Chondrocyte (in vitro differentiated cells): Measurements from ENCODE around the gene SGPL1. TPM values are rescaled to one million over a fixed set of nuclear protein-coding genes. Genes with fewer than 3 reads are reported as not detected.

ENCODE experiments used
- DNase-seq: peaks from one replicate; pipeline ENCODE4 v3.0.0; 2021; ENCODE audit warnings: mixed read lengths, low spot score
- H3K27ac Mint-ChIP-seq: one replicate; pipeline ENCODE4 v1.8.0; 2021; ENCODE audit warnings: mild to moderate bottlenecking, moderate library complexity, mixed read lengths; ENCODE audit not compliant: unreplicated experiment
- H3K27me3 Mint-ChIP-seq: 2 replicates; pipeline ENCODE4 v1.8.0; 2021; ENCODE audit warnings: low read depth, mixed read lengths
- H3K36me3 Mint-ChIP-seq: 2 replicates; pipeline ENCODE4 v1.8.0; 2021; ENCODE audit warnings: low read depth, mixed read lengths
- H3K4me1 Mint-ChIP-seq: 2 replicates; pipeline ENCODE4 v1.8.0; 2021; ENCODE audit warnings: low read depth, mild to moderate bottlenecking, mixed read lengths
- H3K4me3 Mint-ChIP-seq: one replicate; pipeline ENCODE4 v1.8.0; 2021; ENCODE audit warnings: mild to moderate bottlenecking, moderate library complexity, mixed read lengths; ENCODE audit not compliant: unreplicated experiment
- H3K9me3 Mint-ChIP-seq: 2 replicates; pipeline ENCODE4 v1.8.0; 2021; ENCODE audit warnings: low read depth, mixed read lengths
- CTCF ChIP-seq: fragments of 200-600 bp; sonication (generic); IDR thresholded peaks from 2 replicates; pipeline ENCODE4 v1.5.0; 2021; ENCODE audit warnings: antibody characterized with exemption, mild to moderate bottlenecking, moderate library complexity
- total RNA-seq: library from RNA; stranded (reverse); gene quantifications from 3 replicates; pipeline ENCODE4 v1.2.1, GENCODE V29; 2021

SGPL1 gene
- total RNA-seq, 1 donor from 2014 or later, result 71.8 TPM

- peak within 1 kb of the TSS; percentile 71 for H3K4me3 Mint-ChIP-seq
- peaks cover 13% of the 10 kb centered on the region for H3K4me1 Mint-ChIP-seq
- DNase-seq, result no peak
- no peaks in the 10 kb centered on the region for H3K9me3 Mint-ChIP-seq
- TF ChIP-seq CTCF, result no peak
- H3K36me3 Mint-ChIP-seq, result peaks cover 10% of the 10 kb centered on the region
- H3K27ac Mint-ChIP-seq, result peak within 1 kb of the TSS; percentile 74
- no peaks in the 10 kb centered on the region for H3K27me3 Mint-ChIP-seq
Observed at GRCh38 chr10:70887804-70888800, 72.4 kb downstream of the SGPL1 start, which contains the start of gene PCBD1. TSS of gene PCBD1 (minus strand) at chr10:70888565. CDS start at chr10:70888533, 32 bp downstream.

GRCh38 chr10:70889291-70889690 lies 73.5 kb downstream of the SGPL1 start:
- peaks cover 4% of the 10 kb centered on the region for H3K36me3 Mint-ChIP-seq
- H3K4me3 Mint-ChIP-seq, result no peak overlapping the region
- H3K27me3 Mint-ChIP-seq, result no peaks in the 10 kb centered on the region
- H3K4me1 Mint-ChIP-seq, result peaks cover 13% of the 10 kb centered on the region
- no peak for DNase-seq
- H3K9me3 Mint-ChIP-seq, result no peaks in the 10 kb centered on the region
- no peak for TF ChIP-seq CTCF
- no peak overlapping the region for H3K27ac Mint-ChIP-seq

- H3K27ac Mint-ChIP-seq, result no peak overlapping the region
- no peak overlapping the region for H3K4me3 Mint-ChIP-seq
- TF ChIP-seq CTCF, result no peak
- no peaks in the 10 kb centered on the region for H3K9me3 Mint-ChIP-seq
- no peak for DNase-seq
- peaks cover 13% of the 10 kb centered on the region for H3K4me1 Mint-ChIP-seq
- H3K27me3 Mint-ChIP-seq, result no peaks in the 10 kb centered on the region
- H3K36me3 Mint-ChIP-seq, result no peaks in the 10 kb centered on the region
Observed at GRCh38 chr10:70890917-70891431, 75.2 kb downstream of the SGPL1 start.

- no peak for TF ChIP-seq CTCF
- no peak for DNase-seq
- Mint-ChIP-seq H3K4me1 (peaks cover 13% of the 10 kb centered on the region), H3K27ac (no peak overlapping the region), H3K4me3 (no peak overlapping the region), H3K27me3 (no peaks in the 10 kb centered on the region), H3K9me3 (no peaks in the 10 kb centered on the region), H3K36me3 (no peaks in the 10 kb centered on the region)
Observed at GRCh38 chr10:70891627-70892026, 75.9 kb downstream of the SGPL1 start.

- Mint-ChIP-seq H3K4me3 (no peak overlapping the region), H3K27ac (no peak overlapping the region)
Observed at GRCh38 chr10:70892631-70893030, 76.9 kb downstream of the SGPL1 start.

More at GRCh38 chr10:70892631-70893030, 76.9 kb downstream of the SGPL1 start:
- no peak for TF ChIP-seq CTCF
- no peaks in the 10 kb centered on the region for H3K9me3 Mint-ChIP-seq
- DNase-seq, result no peak
- H3K27me3 Mint-ChIP-seq, result no peaks in the 10 kb centered on the region
- H3K36me3 Mint-ChIP-seq, result no peaks in the 10 kb centered on the region
- H3K4me1 Mint-ChIP-seq, result peaks cover 7% of the 10 kb centered on the region
